HG02610 (cell line): Measurements from ENCODE around the gene CD52.

Source experiments
- ATAC-seq: cut with Tn5 transposase; IDR thresholded peaks from one replicate; pipeline ENCODE4 v1.9.1; 2021; ENCODE audit warnings: mild to moderate bottlenecking, moderate library complexity; ENCODE audit not compliant: unreplicated experiment

Gene CD52

GRCh38 chr1:26353976-26354820, 36.4 kb downstream of the CD52 start, which contains the start of gene CRYBG2:
TSS of gene CRYBG2 (minus strand) at chr1:26354130. CDS start at chr1:26346657, 7,473 bp downstream.
- ATAC-seq, result no peak

GRCh38 chr1:26354972-26355371, 37.2 kb downstream of the CD52 start:
- ATAC-seq, result no peak

GRCh38 chr1:26356106-26356505, 38.3 kb downstream of the CD52 start:
- ATAC-seq, result no peak

GRCh38 chr1:26357121-26357602, 39.4 kb downstream of the CD52 start:
- no peak for ATAC-seq

GRCh38 chr1:26358411-26359384, 40.9 kb downstream of the CD52 start:
- no peak for ATAC-seq

GRCh38 chr1:26359981-26360806, 42.4 kb downstream of the CD52 start:
- no peak for ATAC-seq

GRCh38 chr1:26360807-26361604, 43.2 kb downstream of the CD52 start:
- no peak for ATAC-seq

GRCh38 chr1:26361605-26362122, 43.9 kb downstream of the CD52 start:
- ATAC-seq, result no peak

- no peak for ATAC-seq
Measured at GRCh38 chr1:26362331-26362730, 44.6 kb downstream of the CD52 start.

- peak; percentile 45 for ATAC-seq
Measured at GRCh38 chr1:26363549-26364448, 46.0 kb downstream of the CD52 start.

GRCh38 chr1:26364956-26365355, 47.2 kb downstream of the CD52 start:
- no peak for ATAC-seq

- ATAC-seq, result no peak
Measured at GRCh38 chr1:26367441-26367840, 49.7 kb downstream of the CD52 start.

- ATAC-seq, result no peak
Measured at GRCh38 chr1:26368006-26368405, 50.2 kb downstream of the CD52 start.

- ATAC-seq, result no peak
Measured at GRCh38 chr1:26368486-26368885, 50.7 kb downstream of the CD52 start.
